Activated CD4-positive, alpha-beta T cell treated with anti-CD3 and anti-CD28 coated beads for 24 hours (primary cell): ENCODE results near the gene STAT1.

Experiments
- DNase-seq, 2 donors: peaks; one replicate each; pipeline ENCODE4 v3.0.0-alpha.2; 2020; ENCODE audit warnings: low read depth in 2 of 2

STAT1 gene

GRCh38 chr2:191013932-191014652, at the start of gene STAT1:
Gene STAT1 (minus strand): TSS chr2:191014171. CDS start chr2:191010003, 4,168 bp downstream.
- peak; percentile 94 to 97 for DNase-seq

- no peak for DNase-seq
Observed at GRCh38 chr2:191063584-191063983, 49.6 kb upstream of the STAT1 start.

- DNase-seq: no peak
Observed at GRCh38 chr2:191061381-191061980, 47.5 kb upstream of the STAT1 start.

- no peak for DNase-seq
Observed at GRCh38 chr2:191059308-191059707, 45.3 kb upstream of the STAT1 start.

- DNase-seq: no peak
Observed at GRCh38 chr2:191056228-191056627, 42.3 kb upstream of the STAT1 start.

- no peak for DNase-seq
Observed at GRCh38 chr2:191053256-191053655, 39.3 kb upstream of the STAT1 start.

GRCh38 chr2:191051825-191052778, 38.1 kb upstream of the STAT1 start:
- DNase-seq: peak in 1 of 2 donors; percentile 27

- no peak for DNase-seq
Observed at GRCh38 chr2:191051177-191051576, 37.2 kb upstream of the STAT1 start.

GRCh38 chr2:191050640-191050987, 36.6 kb upstream of the STAT1 start:
- no peak for DNase-seq

- DNase-seq: no peak
Observed at GRCh38 chr2:191049728-191050639, 36.0 kb upstream of the STAT1 start.

- DNase-seq: no peak
Observed at GRCh38 chr2:191048073-191048472, 34.1 kb upstream of the STAT1 start.

GRCh38 chr2:191045141-191045540, 31.2 kb upstream of the STAT1 start:
- DNase-seq: no peak

GRCh38 chr2:191043438-191043837, 29.5 kb upstream of the STAT1 start:
- no peak for DNase-seq

- DNase-seq: no peak
Observed at GRCh38 chr2:191041418-191042161, 27.6 kb upstream of the STAT1 start.

GRCh38 chr2:191039616-191040015, 25.6 kb upstream of the STAT1 start:
- DNase-seq: no peak

- no peak for DNase-seq
Observed at GRCh38 chr2:191038741-191039140, 24.8 kb upstream of the STAT1 start.

- no peak for DNase-seq
Observed at GRCh38 chr2:191038241-191038725, 24.3 kb upstream of the STAT1 start.

GRCh38 chr2:191037351-191037750, 23.4 kb upstream of the STAT1 start:
- DNase-seq: no peak

- DNase-seq: no peak
Observed at GRCh38 chr2:191036363-191036762, 22.4 kb upstream of the STAT1 start.

- no peak for DNase-seq
Observed at GRCh38 chr2:191032588-191033429, 18.8 kb upstream of the STAT1 start.
